ENCODE measurements around the gene NFS1. TPM values are rescaled to one million over a fixed set of nuclear protein-coding genes. Genes with fewer than 3 reads are reported as not detected.
"Not testable (repeated sequence)": the region's sequence is repeated elsewhere in the genome, so short reads cannot be mapped to it uniquely, and the experiment has no call there.

Gene NFS1
- total RNA-seq (10 to 100 TPM; 24.8 to 25.5 TPM), polyA plus RNA-seq (10 to 100 TPM in 2 of 3 donors, 1 to 10 TPM in 1; 8.6 to 16.6 (median 14.1) TPM), total RNA-seq (14.1 to 23.2 (median 16.1) reads per million in 6 experiments)

- peak within 1 kb of the TSS; percentile 93 to 99 (median 97) for H3K27ac Mint-ChIP-seq
- ATAC-seq (peak; percentile 83 to 92), DNase-seq (peak; percentile 73 to 92 (median 86))
- peak within 1 kb of the TSS; percentile 85 to 98 (median 94) for H3K4me3 Mint-ChIP-seq
- no peaks in the 10 kb centered on the region for H3K9me3 Mint-ChIP-seq
- peaks cover 0 to 42% (median 9%) of the 10 kb centered on the region in 3 donors for H3K36me3 Mint-ChIP-seq
- H3K27me3 Mint-ChIP-seq, result no peaks in the 10 kb centered on the region
- H3K4me1 Mint-ChIP-seq, result peaks cover 23 to 47% (median 38%) of the 10 kb centered on the region in 4 donors
- POLR2A ChIA-PET, result interaction anchor here (0.6 to 6.3 kb wide), 23 partner anchors 10 to 1219 kb away, joined by 3 to 71 read pairs (median 4); partner anchors contain the start of genes CEP250, CPNE1, PHF20 and RBM12
Observed at GRCh38 chr20:35699127-35699956, at the start of gene NFS1, which contains the start of gene ROMO1. NFS1 (minus strand) TSS chr20:35699352; CDS start chr20:35699288, 64 bp downstream. ROMO1 (plus strand) TSS chr20:35699405; CDS start chr20:35699633, 228 bp downstream.

DNA sequence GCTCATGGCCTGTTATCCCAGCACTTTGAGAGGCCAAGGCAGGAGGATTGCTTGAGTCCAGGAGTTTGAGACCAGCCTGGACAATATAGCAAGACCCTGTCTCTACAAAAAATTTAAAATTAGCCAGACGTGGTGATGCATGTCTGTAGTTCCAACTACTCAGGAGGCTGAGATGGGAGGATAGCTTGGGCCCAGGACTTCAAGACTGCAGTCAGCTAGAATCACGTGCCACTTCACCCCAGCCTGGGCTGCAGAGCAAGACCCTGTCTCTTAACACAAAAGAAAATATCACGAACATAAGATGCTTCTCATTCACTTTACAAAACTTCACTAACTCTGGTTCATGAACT, 45.3 kb upstream of the NFS1 start:
- peak overlapping the region; percentile 98 to 100 (median 100) for H3K27ac Mint-ChIP-seq
- H3K4me1 Mint-ChIP-seq, result peaks cover 18 to 39% (median 34%) of the 10 kb centered on the region in 4 donors
- H3K4me3 Mint-ChIP-seq, result peak overlapping the region; percentile 8 to 100 (median 98)
- not testable (repeated sequence) for H3K9me3 Mint-ChIP-seq, ATAC-seq, DNase-seq, H3K27me3 Mint-ChIP-seq
- peaks cover 16 to 21% (median 19%) of the 10 kb centered on the region in 3 donors for H3K36me3 Mint-ChIP-seq
- POLR2A ChIA-PET, result interaction anchor here (1.4 to 11.0 kb wide), 5 partner anchors 14 to 291 kb away, joined by 3 to 684 read pairs (median 16); partner anchors contain the start of genes PHF20 and SCAND1

DNA sequence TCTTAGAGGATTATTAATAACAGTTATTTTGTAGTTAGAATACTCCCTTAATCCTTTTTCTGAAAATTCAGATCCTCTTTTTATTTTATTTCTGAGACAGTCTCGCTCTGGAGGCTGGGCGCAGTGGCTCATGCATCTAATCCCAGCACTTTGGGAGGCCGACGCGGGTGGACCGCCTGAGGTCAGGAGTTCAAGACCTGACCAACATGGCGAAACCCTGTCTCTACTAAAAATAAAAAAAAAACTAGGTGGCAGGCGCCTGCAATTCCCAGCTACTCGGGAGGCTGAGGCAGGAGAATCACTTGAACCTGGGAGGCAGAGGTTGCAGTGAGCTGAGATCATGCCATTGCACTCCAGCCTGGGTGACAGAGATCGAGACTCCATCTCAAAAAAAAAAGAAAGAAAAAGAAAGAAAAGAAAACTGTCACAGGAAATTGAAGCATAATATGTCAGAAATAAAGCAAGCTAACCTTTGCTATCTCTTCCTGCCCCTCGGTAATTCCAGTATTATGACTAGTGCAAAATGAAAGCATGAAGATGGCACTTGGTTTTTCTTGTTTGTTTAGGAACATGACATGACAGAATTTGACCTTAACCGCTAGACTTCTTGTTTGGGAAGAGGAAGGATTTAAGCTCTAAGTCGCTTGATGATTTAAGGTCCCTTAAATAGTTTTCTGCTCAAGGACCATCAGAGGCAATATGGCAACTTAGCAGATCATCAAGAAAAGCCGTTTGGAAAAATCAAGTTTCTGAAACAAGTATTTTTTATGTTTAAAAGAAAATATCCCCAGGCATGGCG, 44.7 kb upstream of the NFS1 start:
- Mint-ChIP-seq H3K9me3 (no peaks in the 10 kb centered on the region), H3K27me3 (no peaks in the 10 kb centered on the region), H3K27ac (peak overlapping the region; percentile 98 to 100 (median 100)), H3K4me1 (peaks cover 21 to 45% (median 38%) of the 10 kb centered on the region in 4 donors), H3K36me3 (peaks cover 19 to 26% (median 22%) of the 10 kb centered on the region in 3 donors), H3K4me3 (peak overlapping the region; percentile 93 to 100 (median 99))
- POLR2A ChIA-PET, result interaction anchor here (1.3 to 11.0 kb wide), 18 partner anchors 14 to 291 kb away, joined by 3 to 684 read pairs (median 14); partner anchors contain the start of genes CPNE1, ERGIC3, NFS1 and PHF20
- DNase-seq, result peak in 2 of 10 donors; percentile 38 to 41
- ATAC-seq, result no peak

- DNase-seq, result peak in 3 of 10 donors; percentile 38 to 55 (median 45)
- Mint-ChIP-seq H3K36me3 (peaks cover 25 to 36% (median 31%) of the 10 kb centered on the region in 3 donors), H3K4me1 (peaks cover 27 to 54% (median 47%) of the 10 kb centered on the region in 4 donors), H3K27ac (peak overlapping the region; percentile 98 to 100 (median 100)), H3K9me3 (no peaks in the 10 kb centered on the region), H3K27me3 (no peaks in the 10 kb centered on the region), H3K4me3 (peak overlapping the region; percentile 93 to 100 (median 99))
- POLR2A ChIA-PET, result interaction anchor here (0.6 to 11.0 kb wide), 52 partner anchors 10 to 1260 kb away, joined by 3 to 684 read pairs (median 6); partner anchors contain the start of genes CEP250, CPNE1, EDEM2 and ERGIC3
- no peak for ATAC-seq
Observed at GRCh38 chr20:35742741-35743523, 43.8 kb upstream of the NFS1 start.

DNA sequence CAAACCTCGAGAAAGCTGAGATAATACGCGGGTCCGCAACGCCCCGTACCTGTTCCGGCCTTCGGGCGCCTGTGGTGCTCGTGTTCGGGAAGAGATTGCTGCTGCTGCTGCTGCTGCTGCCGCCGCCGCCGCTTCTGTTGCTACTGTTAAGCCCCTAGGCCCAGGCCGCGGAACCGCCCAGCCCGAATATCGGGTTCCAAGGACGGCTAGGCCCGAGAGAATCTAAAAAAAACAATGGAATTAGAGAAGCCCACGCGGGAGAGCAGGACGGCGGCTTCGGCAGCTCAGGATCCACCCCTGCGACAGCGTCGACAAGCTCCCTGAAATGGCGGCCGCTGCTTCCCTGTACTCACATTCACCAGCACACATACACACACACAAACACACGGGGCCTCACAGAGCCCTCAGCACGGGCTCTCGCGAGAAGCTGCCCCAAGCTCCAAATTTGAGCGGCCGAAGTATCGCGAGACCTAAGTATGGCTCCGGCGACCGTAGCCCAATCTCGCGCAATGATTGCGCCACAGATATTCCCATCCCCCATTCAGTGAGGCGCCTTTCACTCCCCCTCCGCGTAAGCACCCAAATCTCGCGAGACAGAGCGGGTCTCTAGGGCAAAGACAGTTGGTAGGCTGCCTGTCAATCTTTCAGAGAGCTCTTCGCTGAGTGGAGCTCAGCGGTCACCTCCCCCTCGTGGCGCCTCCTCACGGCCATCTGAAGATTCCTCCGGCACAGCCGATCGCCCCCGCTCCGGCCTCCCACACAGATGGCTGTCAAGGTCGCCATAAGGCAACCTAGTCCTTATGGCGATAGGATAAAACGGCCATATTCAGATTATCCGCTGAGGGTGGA, 43.0 kb upstream of the NFS1 start, which contains the start of gene RBM39:
TSS of gene RBM39 (minus strand) at position 369 of the 849 bp plus-strand sequence. CDS start 1,386 bp downstream, outside the sequence.
- Mint-ChIP-seq H3K4me1 (peaks cover 27 to 57% (median 50%) of the 10 kb centered on the region in 4 donors), H3K27me3 (no peaks in the 10 kb centered on the region), H3K36me3 (peaks cover 25 to 44% (median 36%) of the 10 kb centered on the region in 3 donors), H3K27ac (peak within 1 kb of the TSS; percentile 98 to 100 (median 100)), H3K4me3 (peak within 1 kb of the TSS; percentile 93 to 100 (median 99)), H3K9me3 (no peaks in the 10 kb centered on the region)
- peak; percentile 93 to 100 (median 100) for DNase-seq
- POLR2A ChIA-PET, result interaction anchor here (0.6 to 11.0 kb wide), 56 partner anchors 9 to 1630 kb away, joined by 3 to 684 read pairs (median 5); partner anchors contain the start of genes CEP250, CPNE1, EDEM2 and EIF2S2
- peak; percentile 81 to 85 for ATAC-seq

DNA sequence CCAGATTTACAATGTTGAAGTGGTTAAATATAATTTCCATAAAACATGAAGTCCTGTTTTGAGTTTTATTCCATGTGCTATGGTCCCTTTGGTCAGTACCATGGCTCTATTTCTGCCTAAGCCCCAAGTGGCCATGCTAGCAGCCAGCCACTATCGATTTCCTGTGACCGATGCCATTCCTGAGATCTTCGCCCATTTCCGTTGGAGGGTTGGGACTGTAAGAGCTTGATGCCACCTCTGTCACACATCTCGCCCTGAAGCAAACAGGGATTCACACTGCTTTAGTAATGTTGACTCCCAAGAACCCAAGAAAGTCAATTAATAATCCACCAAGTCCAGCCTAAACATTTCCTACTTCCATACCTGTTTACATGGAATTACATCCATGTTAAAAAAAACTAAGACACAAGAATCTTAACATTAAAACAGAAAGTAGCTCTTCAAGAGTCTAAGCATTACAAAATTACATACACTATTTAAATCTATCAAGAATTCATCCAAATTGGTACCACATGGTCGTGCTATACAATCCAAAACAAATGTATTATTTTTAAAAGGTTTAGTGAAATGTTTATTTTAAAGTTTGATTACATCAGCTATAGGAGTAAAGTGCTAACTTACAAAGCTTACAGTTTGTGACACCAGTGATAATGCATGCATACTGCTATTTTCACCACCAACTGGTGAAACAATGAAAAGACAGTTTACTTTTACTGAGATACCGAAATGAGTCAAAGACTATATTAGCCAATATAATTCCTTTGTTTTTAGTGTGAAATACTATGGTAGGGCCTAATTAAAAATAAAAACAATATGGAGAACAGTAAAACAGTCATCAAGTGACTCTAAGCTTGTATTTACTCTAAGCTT, 40.4 kb upstream of the NFS1 start:
- POLR2A ChIA-PET, result interaction anchor here (0.5 to 11.0 kb wide), 10 partner anchors 12 to 248 kb away, joined by 3 to 684 read pairs (median 4); partner anchors contain the start of genes CPNE1, NFS1, PHF20 and RBM12
- DNase-seq, result peak in 2 of 10 donors; percentile 31 to 47

GRCh38 chr20:35738410-35739179, 39.4 kb upstream of the NFS1 start:
- Mint-ChIP-seq H3K27ac (peak overlapping the region; percentile 0 to 98 (median 80)), H3K4me1 (peaks cover 34 to 73% (median 66%) of the 10 kb centered on the region in 4 donors), H3K36me3 (peaks cover 35 to 78% (median 54%) of the 10 kb centered on the region in 3 donors), H3K27me3 (no peaks in the 10 kb centered on the region), H3K4me3 (peak overlapping the region; percentile 64 to 93 (median 80)), H3K9me3 (no peaks in the 10 kb centered on the region)
- peak in 1 of 10 donors; percentile 5 for DNase-seq
- POLR2A ChIA-PET, result interaction anchor here (0.5 to 11.0 kb wide), 4 partner anchors 10 to 143 kb away, joined by 3 to 684 read pairs (median 4); partner anchors contain the start of gene PHF20
- no peak for ATAC-seq

More for the DNA sequence above, 40.4 kb upstream of the NFS1 start:
- no peaks in the 10 kb centered on the region for H3K9me3 Mint-ChIP-seq
- peaks cover 32 to 73% (median 65%) of the 10 kb centered on the region in 4 donors for H3K4me1 Mint-ChIP-seq
- peak overlapping the region; percentile 93 to 100 (median 99) for H3K4me3 Mint-ChIP-seq
- peak overlapping the region; percentile 70 to 100 (median 94) for H3K27ac Mint-ChIP-seq
- ATAC-seq, result no peak
- H3K27me3 Mint-ChIP-seq, result no peaks in the 10 kb centered on the region
- peaks cover 31 to 69% (median 48%) of the 10 kb centered on the region in 3 donors for H3K36me3 Mint-ChIP-seq

DNA sequence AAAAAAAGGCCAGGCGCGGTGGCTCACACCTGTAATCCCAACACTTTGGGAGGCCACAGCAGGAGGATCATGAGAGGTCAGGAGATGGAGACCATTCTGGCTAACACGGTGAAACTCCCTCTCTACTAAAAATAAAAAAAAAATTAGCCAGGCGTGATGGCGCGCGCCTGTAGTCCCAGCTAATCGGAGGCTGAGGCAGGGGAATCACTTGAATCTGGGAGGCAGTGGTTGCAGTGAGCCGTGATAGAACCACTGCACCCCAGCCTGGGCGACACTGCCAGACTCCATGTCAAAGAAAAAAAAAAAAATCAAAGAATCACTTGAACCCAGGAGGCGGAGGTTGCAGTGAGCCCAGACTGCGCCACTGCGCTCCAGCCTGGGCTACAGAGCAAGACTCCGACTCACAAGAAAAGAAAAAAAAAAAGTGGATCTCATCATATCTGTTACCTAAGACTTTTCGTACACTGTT, 38.7 kb upstream of the NFS1 start:
- Mint-ChIP-seq H3K36me3 (peaks cover 35 to 85% (median 59%) of the 10 kb centered on the region in 3 donors), H3K27ac (peak overlapping the region in 9 of 10 donors; percentile 61 to 98 (median 81)), H3K27me3 (no peaks in the 10 kb centered on the region), H3K4me3 (peak overlapping the region; percentile 64 to 93 (median 80)), H3K4me1 (peaks cover 31 to 73% (median 66%) of the 10 kb centered on the region in 4 donors), H3K9me3 (no peaks in the 10 kb centered on the region)
- DNase-seq (no peak), ATAC-seq (no peak)
- POLR2A ChIA-PET, result interaction anchor here (0.7 to 11.0 kb wide), 3 partner anchors 9 to 767 kb away, joined by 4 to 684 read pairs (median 4); partner anchors contain the start of gene PHF20
